ENCODE measurements around the gene BNIP5.

DNA sequence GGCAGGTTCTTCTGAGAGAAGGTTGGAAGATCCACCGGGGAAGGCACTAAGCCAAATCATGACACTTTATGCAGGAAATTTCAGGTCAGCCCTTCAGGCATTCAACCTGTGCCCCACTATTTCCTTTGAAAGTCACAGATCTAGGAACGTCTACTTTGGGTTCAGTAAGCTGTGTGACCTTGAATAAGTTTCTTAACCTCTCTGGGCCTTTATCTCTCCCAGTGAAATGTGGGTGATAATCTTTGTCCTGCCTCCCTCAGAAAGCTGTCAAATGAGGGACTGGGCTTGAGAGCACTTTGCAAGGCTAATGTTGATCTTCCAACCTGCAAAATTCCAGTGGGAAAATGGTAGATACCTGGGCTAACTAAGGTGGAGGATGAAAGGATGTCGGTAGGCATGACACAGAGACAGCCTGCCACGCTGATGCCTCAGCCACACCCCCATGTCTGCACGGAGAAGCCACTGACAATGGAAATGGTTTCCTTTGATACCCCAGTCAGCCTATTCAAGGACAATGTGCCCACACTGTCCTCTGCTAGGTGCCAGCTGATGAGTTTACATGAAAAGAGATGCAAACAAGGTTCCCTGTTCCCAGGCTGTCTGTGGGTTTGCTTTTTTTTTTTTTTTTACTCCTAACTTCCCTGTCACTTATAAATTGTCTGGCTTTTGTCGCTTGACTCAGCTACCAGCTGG is 9.3 kb downstream of the BNIP5 start:
- no peak for TF ChIP-seq POLR2A (IDR thresholded peaks at IDR 0.05)
- TF ChIP-seq, protein P1, sequence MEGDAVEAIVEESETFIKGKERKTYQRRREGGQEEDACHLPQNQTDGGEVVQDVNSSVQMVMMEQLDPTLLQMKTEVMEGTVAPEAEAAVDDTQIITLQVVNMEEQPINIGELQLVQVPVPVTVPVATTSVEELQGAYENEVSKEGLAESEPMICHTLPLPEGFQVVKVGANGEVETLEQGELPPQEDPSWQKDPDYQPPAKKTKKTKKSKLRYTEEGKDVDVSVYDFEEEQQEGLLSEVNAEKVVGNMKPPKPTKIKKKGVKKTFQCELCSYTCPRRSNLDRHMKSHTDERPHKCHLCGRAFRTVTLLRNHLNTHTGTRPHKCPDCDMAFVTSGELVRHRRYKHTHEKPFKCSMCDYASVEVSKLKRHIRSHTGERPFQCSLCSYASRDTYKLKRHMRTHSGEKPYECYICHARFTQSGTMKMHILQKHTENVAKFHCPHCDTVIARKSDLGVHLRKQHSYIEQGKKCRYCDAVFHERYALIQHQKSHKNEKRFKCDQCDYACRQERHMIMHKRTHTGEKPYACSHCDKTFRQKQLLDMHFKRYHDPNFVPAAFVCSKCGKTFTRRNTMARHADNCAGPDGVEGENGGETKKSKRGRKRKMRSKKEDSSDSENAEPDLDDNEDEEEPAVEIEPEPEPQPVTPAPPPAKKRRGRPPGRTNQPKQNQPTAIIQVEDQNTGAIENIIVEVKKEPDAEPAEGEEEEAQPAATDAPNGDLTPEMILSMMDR (IDR thresholded peaks at IDR 0.05), result no peak
